CD14-positive monocyte (primary cell): ENCODE results near the gene CDH15. TPM values are rescaled to one million over a fixed set of nuclear protein-coding genes. Genes with fewer than 3 reads are reported as not detected.

ENCODE experiments used
- DNase-seq, 3 donors: peaks; one replicate each; pipeline ENCODE4 v3.0.0-alpha.2; 2011 to 2022
- H2AFZ ChIP-seq: 2 replicates; pipeline ENCODE4 v1.6.0; 2012; ENCODE audit warnings: mild to moderate bottlenecking, low read depth, low read length, inconsistent platforms; ENCODE audit not compliant: insufficient read depth, poor library complexity, severe bottlenecking
- H3K27ac ChIP-seq, 2 donors: 1 replicate in 1 of 2; 2 replicates in 1 of 2; pipeline ENCODE4 v1.5.1; 2012 to 2013; ENCODE audit warnings: low read length in 2 of 2, control low read depth in 1 of 2, inconsistent platforms in 1 of 2, low read depth in 1 of 2, mild to moderate bottlenecking in 1 of 2
- H3K27me3 ChIP-seq, 2 donors: one replicate each; pipeline versions ENCODE4 v1.6.0 to v1.6.1; 2011 to 2013; ENCODE audit warnings: low read length in 2 of 2; ENCODE audit not compliant: control insufficient read depth in 2 of 2, insufficient read depth in 2 of 2
- H3K36me3 ChIP-seq, 2 donors: replicated peaks in 1 of 2; 1 replicate in 1 of 2; 2 replicates in 1 of 2; pipeline versions ENCODE4 v1.5.1 to v1.6.1; 2012 to 2013; ENCODE audit warnings: low read length in 2 of 2, control low read depth in 1 of 2, inconsistent platforms in 1 of 2, mild to moderate bottlenecking in 1 of 2; ENCODE audit not compliant: insufficient read depth in 2 of 2, control insufficient read depth in 1 of 2
- H3K4me1 ChIP-seq, 2 donors: 1 replicate in 1 of 2; 2 replicates in 1 of 2; pipeline versions ENCODE4 v1.5.1 to v1.6.1; 2012 to 2013; ENCODE audit warnings: low read length in 2 of 2, control low read depth in 1 of 2, inconsistent platforms in 1 of 2, mild to moderate bottlenecking in 1 of 2, moderate library complexity in 1 of 2; ENCODE audit not compliant: insufficient read depth in 2 of 2, control insufficient read depth in 1 of 2
- H3K4me2 ChIP-seq: replicated peaks from 2 replicates; pipeline ENCODE3; 2012; ENCODE audit warnings: low read length, moderate library complexity, mild to moderate bottlenecking; ENCODE audit not compliant: poor library complexity, severe bottlenecking; ENCODE audit errors: extremely low read depth
- H3K4me3 ChIP-seq, 3 experiments: fragments of 200-600 bp in 1 of 3; sonication (generic) in 1 of 3; replicated peaks in 1 of 3; 1 replicate in 2 of 3; 2 replicates in 1 of 3; pipeline ENCODE4 v1.5.1; 2011 to 2013; ENCODE audit warnings: low read length in 3 of 3, mild to moderate bottlenecking in 3 of 3, control low read depth in 2 of 3, low read depth in 2 of 3, inconsistent platforms in 1 of 3, moderate library complexity in 1 of 3
- H3K79me2 ChIP-seq: 2 replicates; pipeline ENCODE4 v1.6.0; 2012; ENCODE audit warnings: mild to moderate bottlenecking, control low read depth, inconsistent platforms, low read length, moderate library complexity; ENCODE audit not compliant: insufficient read depth
- H3K9ac ChIP-seq: 2 replicates; pipeline ENCODE4 v1.6.0; 2017; ENCODE audit warnings: low read length, mild to moderate bottlenecking; ENCODE audit not compliant: insufficient read depth, poor library complexity, severe bottlenecking
- H3K9me3 ChIP-seq, 2 donors: replicated peaks in 1 of 2; 1 replicate in 1 of 2; 2 replicates in 1 of 2; pipeline versions ENCODE4 v1.5.1 to v1.6.1; 2012 to 2013; ENCODE audit warnings: low read length in 2 of 2, control low read depth in 1 of 2; ENCODE audit not compliant: control insufficient read depth in 1 of 2, insufficient read depth in 1 of 2
- H4K20me1 ChIP-seq: 2 replicates; pipeline ENCODE4 v1.6.0; 2012; ENCODE audit warnings: mild to moderate bottlenecking, low read length, control low read depth, moderate library complexity; ENCODE audit not compliant: insufficient read depth
- H3K27ac Mint-ChIP-seq, 7 donors: one replicate each; pipeline ENCODE4 v1.8.0; 2020; ENCODE audit warnings: mild to moderate bottlenecking in 7 of 7, mixed read lengths in 7 of 7, moderate library complexity in 6 of 7, inconsistent platforms in 2 of 7
- H3K27me3 Mint-ChIP-seq, 3 donors: one replicate each; pipeline ENCODE4 v1.8.0; 2021 to 2022; ENCODE audit warnings: low read depth in 3 of 3, mild to moderate bottlenecking in 3 of 3, mixed read lengths in 3 of 3, moderate library complexity in 3 of 3, inconsistent platforms in 1 of 3
- H3K36me3 Mint-ChIP-seq, 2 donors: one replicate each; pipeline ENCODE4 v1.8.0; 2020; ENCODE audit warnings: mixed read lengths in 2 of 2, inconsistent platforms in 1 of 2, mild to moderate bottlenecking in 1 of 2
- H3K4me1 Mint-ChIP-seq: one replicate; pipeline ENCODE4 v1.8.0; 2020; ENCODE audit warnings: mild to moderate bottlenecking, mixed read lengths
- H3K4me3 Mint-ChIP-seq, 2 donors: one replicate each; pipeline ENCODE4 v1.8.0; 2020; ENCODE audit warnings: mild to moderate bottlenecking in 2 of 2, mixed read lengths in 2 of 2, moderate library complexity in 1 of 2
- H3K9me3 Mint-ChIP-seq, 7 donors: one replicate each; pipeline ENCODE4 v1.8.0; 2020 to 2022; ENCODE audit warnings: mixed read lengths in 7 of 7, mild to moderate bottlenecking in 6 of 7, moderate library complexity in 6 of 7, inconsistent platforms in 2 of 7
- CTCF ChIP-seq: fragments of 200-600 bp; IDR thresholded peaks from one replicate; pipeline ENCODE4 v1.8.0; 2022; ENCODE audit warnings: antibody characterized with exemption, mild to moderate bottlenecking
- WGBS: methylation state at CpG from one replicate; pipeline ENCODE4 v1.1.5; 2013; ENCODE audit warnings: missing lambda C conversion rate; ENCODE audit not compliant: insufficient coverage; 5-methylcytosine and 5-hydroxymethylcytosine counted together
- intact Hi-C, 2 donors: fragments of 100-400 bp; cut with micrococcal nuclease; formaldehyde crosslinking; loops; one replicate each; pipeline versions ENCODE4 v1.15.0 to v1.15.1; 2023
- polyA plus RNA-seq, 3 donors: library from polyadenylated mRNA; depleted of rRNA in 1 of 3; unstranded in 2 of 3; stranded (reverse) in 1 of 3; fragments of 300-500 nt in 2 of 3; fragments of >200 nt in 1 of 3; fragmentation: Illumina TruSeq in 2 of 3; gene quantifications; 1 replicate in 2 of 3; 2 replicates in 1 of 3; pipeline ENCODE4 v1.2.3, GENCODE V29; 2012 to 2021

Gene CDH15
- polyA plus RNA-seq, 3 donors, result not detected

- no peak overlapping the region for H3K27ac ChIP-seq
- no peak overlapping the region for H3K4me3 Mint-ChIP-seq
- H3K9ac ChIP-seq, result no peak overlapping the region
- no peak overlapping the region for H2AFZ ChIP-seq
- H3K4me3 ChIP-seq, result no peak overlapping the region
- H3K4me2 ChIP-seq, result no peak overlapping the region
- H3K36me3 Mint-ChIP-seq, result no peaks in the 10 kb centered on the region
- H3K27me3 ChIP-seq, result no peaks in the 10 kb centered on the region
- no peaks in the 10 kb centered on the region for H4K20me1 ChIP-seq
- no peak for TF ChIP-seq CTCF
- no peaks in the 10 kb centered on the region for H3K79me2 ChIP-seq
- H3K4me1 ChIP-seq, result no peaks in the 10 kb centered on the region
- 82% methylated on average over 11 of the region's 13 CpGs for WGBS
- H3K9me3 ChIP-seq, result no peaks in the 10 kb centered on the region
- intact Hi-C loops, result no loop called here
- DNase-seq, result no peak
- peaks cover 0 to 4% (median 0%) of the 10 kb centered on the region in 7 donors for H3K9me3 Mint-ChIP-seq
- no peaks in the 10 kb centered on the region for H3K36me3 ChIP-seq
- H3K27me3 Mint-ChIP-seq, result peaks cover 2 to 15% (median 13%) of the 10 kb centered on the region in 3 donors
- no peaks in the 10 kb centered on the region for H3K4me1 Mint-ChIP-seq
- no peak overlapping the region for H3K27ac Mint-ChIP-seq
These were observed 11.9 kb downstream of the CDH15 start for GRCh38 chr16:89183463-89183862.

GRCh38 chr16:89183975-89184676 lies 12.6 kb downstream of the CDH15 start:
- Histone ChIP-seq H2AFZ (no peak overlapping the region), H3K9ac (no peak overlapping the region), H3K27me3 (no peaks in the 10 kb centered on the region), H3K79me2 (no peaks in the 10 kb centered on the region), H3K4me3 (no peak overlapping the region), H3K27ac (no peak overlapping the region), H4K20me1 (no peaks in the 10 kb centered on the region), H3K36me3 (no peaks in the 10 kb centered on the region), H3K4me2 (no peak overlapping the region), H3K4me1 (no peaks in the 10 kb centered on the region), H3K9me3 (no peaks in the 10 kb centered on the region)
- no peaks in the 10 kb centered on the region for H3K36me3 Mint-ChIP-seq
- no peak for TF ChIP-seq CTCF
- no peak for DNase-seq
- peaks cover 0 to 4% (median 0%) of the 10 kb centered on the region in 7 donors for H3K9me3 Mint-ChIP-seq
- WGBS, result 90% methylated on average over 23 of the region's 26 CpGs
- no peak overlapping the region for H3K27ac Mint-ChIP-seq
- no peak overlapping the region for H3K4me3 Mint-ChIP-seq
- no peaks in the 10 kb centered on the region for H3K4me1 Mint-ChIP-seq
- intact Hi-C loops, result no loop called here
- H3K27me3 Mint-ChIP-seq, result peaks cover 2 to 20% (median 14%) of the 10 kb centered on the region in 3 donors
